ENCODE data around the gene AMIGO2.

The AMIGO2 gene

DNA sequence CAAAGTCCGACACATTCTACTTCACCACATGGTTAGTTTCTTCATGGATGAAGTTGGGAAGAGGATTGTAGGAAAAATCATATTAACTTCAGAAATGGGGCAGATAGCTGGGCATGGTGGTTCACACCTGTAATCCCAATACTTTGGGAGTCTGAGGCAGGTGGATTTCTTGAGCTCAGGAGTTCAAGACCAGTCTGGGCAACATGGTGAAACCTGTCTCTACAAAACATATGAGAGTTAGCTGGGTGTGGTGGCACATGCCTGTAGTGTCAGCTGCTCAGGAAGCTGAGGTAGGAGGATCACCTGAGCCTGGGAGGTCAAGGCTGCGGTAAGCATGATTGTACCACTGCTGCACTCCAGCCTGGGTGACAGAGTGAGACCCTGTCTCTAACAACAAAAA lies 49.9 kb downstream of the AMIGO2 start:
- no peak for DNase-seq

DNA sequence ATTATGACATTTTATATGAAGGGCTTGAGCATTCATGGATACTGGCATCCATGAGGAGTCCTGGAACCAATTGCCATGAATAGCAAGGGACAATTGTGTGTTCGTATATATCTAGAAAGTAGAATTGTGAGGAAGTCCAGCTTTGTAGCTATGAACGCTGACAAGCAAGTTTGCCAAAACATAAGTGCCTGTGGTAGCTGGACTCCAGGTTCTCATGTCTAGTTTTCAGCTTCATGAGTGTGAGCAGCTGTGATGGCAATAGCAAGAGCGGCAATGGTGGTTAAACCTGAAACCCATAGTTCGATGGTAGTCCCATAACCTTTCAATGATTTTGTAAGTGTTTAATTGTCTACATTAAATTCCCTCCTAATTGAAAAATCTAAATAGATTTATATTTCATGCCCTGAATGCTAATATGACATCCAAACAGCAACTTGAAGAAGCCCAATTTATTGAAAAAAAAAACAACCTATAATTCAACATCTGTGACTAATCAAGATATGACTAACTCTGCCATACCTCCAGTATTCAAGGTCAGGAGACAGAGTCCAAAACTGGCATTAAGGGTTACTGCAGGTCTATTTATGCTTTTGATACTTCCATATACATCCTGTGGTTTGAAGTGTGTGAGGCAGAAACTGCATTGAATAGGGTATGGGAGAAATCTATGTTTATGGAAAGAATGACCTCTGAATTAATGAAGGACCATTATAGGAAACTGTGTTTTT lies 50.6 kb downstream of the AMIGO2 start:
- DNase-seq = no peak

DNA sequence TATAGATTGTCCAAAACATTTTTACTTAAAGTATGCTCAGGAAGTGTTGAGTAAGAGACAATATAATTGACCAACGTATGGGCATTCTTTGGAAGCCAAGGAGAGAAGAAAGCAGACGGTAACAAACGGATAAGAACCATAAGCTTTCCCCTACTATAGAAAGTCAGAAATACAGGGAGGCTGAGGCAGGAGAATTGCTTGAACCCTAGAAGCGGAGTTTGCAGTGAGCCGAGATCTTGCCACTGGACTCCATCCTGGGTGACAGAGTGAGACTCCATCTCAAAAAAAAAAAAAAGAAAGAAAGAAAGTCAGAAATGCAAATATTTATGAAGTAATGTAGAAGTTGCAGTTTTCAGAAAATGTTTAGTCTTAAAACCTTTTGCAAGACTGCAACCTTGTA lies 51.6 kb downstream of the AMIGO2 start:
- DNase-seq = no peak

All from RPMI8226 (cell line).